OCI-LY1 (cell line): ENCODE data around the gene ZNF669.

Experiments used
- H2AFZ ChIP-seq: fragments of 200-600 bp; sonication (generic), shearing (Covaris generic); 2 replicates; pipeline ENCODE4 v1.6.0; 2014; ENCODE audit warnings: antibody characterized with exemption, mild to moderate bottlenecking, low read length
- H3F3A ChIP-seq: fragments of 200-600 bp; sonication (generic), shearing (Covaris generic); 2 replicates; pipeline ENCODE4 v1.6.0; 2014; ENCODE audit warnings: mild to moderate bottlenecking, antibody characterized with exemption, low read length, moderate library complexity; ENCODE audit not compliant: insufficient read depth
- H3K27ac ChIP-seq: fragments of 200-600 bp; sonication (generic); 2 replicates; pipeline ENCODE4 v1.5.1; 2014; ENCODE audit warnings: low read length, mixed run types, mild to moderate bottlenecking, low read depth; ENCODE audit not compliant: poor library complexity, severe bottlenecking
- H3K27me3 ChIP-seq: fragments of 200-600 bp; sonication (generic); 2 replicates; pipeline ENCODE4 v1.6.0; 2014; ENCODE audit warnings: antibody characterized with exemption, mild to moderate bottlenecking, low read length, moderate library complexity; ENCODE audit not compliant: insufficient read depth
- H3K36me3 ChIP-seq: fragments of 200-600 bp; sonication (generic); 2 replicates; pipeline ENCODE4 v1.6.1; 2014; ENCODE audit warnings: mild to moderate bottlenecking, antibody characterized with exemption, low read length, moderate library complexity, mixed read lengths; ENCODE audit not compliant: insufficient read depth
- H3K4me1 ChIP-seq: fragments of 200-600 bp; sonication (generic); 2 replicates; pipeline ENCODE4 v1.5.1; 2014; ENCODE audit warnings: mild to moderate bottlenecking, low read length, moderate library complexity; ENCODE audit not compliant: insufficient read depth, severe bottlenecking
- H3K4me2 ChIP-seq: fragments of 200-600 bp; sonication (generic), shearing (Covaris generic); 2 replicates; pipeline ENCODE4 v1.6.1; 2014; ENCODE audit warnings: low read length
- H3K4me3 ChIP-seq: fragments of 200-600 bp; sonication (generic); 2 replicates; pipeline ENCODE4 v1.5.1; 2014; ENCODE audit warnings: low read length, low read depth, mild to moderate bottlenecking, mixed read lengths; ENCODE audit not compliant: poor library complexity, severe bottlenecking
- H3K79me2 ChIP-seq: fragments of 200-600 bp; shearing (Covaris generic); 2 replicates; pipeline ENCODE4 v1.6.1; 2016; ENCODE audit warnings: mixed run types, low read length, mixed read lengths; ENCODE audit not compliant: insufficient read depth
- H3K9ac ChIP-seq: fragments of 200-600 bp; sonication (generic), shearing (Covaris generic); 2 replicates; pipeline ENCODE4 v1.6.1; 2014; ENCODE audit warnings: mild to moderate bottlenecking, low read length, mixed read lengths
- H3K9me2 ChIP-seq: fragments of 200-600 bp; sonication (generic), shearing (Covaris generic); 2 replicates; pipeline ENCODE4 v1.6.1; 2014; ENCODE audit warnings: low read depth, mild to moderate bottlenecking, low read length, mixed read lengths
- H3K9me3 ChIP-seq: fragments of 200-600 bp; shearing (Covaris generic); 2 replicates; pipeline ENCODE4 v1.6.1; 2014; ENCODE audit warnings: low read length, mixed read lengths
- H4K20me1 ChIP-seq: fragments of 200-600 bp; sonication (generic), shearing (Covaris generic); 2 replicates; pipeline ENCODE4 v1.6.0; 2016; ENCODE audit warnings: mild to moderate bottlenecking, low read length; ENCODE audit not compliant: insufficient read depth
- EZH2 ChIP-seq: fragments of 200-600 bp; sonication (generic), shearing (Covaris generic); IDR thresholded peaks from 2 replicates; pipeline ENCODE4 v1.8.0; 2017; ENCODE audit warnings: borderline replicate concordance, mixed run types, mild to moderate bottlenecking, antibody characterized with exemption, low read length, moderate library complexity, mixed read lengths
- TF ChIP-seq, protein P1 (sequence below): fragments of 200-600 bp; sonication (generic), shearing (Covaris generic); IDR thresholded peaks from 2 replicates; pipeline ENCODE4 v1.5.1; 2017; ENCODE audit warnings: mild to moderate bottlenecking, antibody characterized with exemption, low read length, moderate library complexity, mixed read lengths

The ZNF669 gene

DNA sequence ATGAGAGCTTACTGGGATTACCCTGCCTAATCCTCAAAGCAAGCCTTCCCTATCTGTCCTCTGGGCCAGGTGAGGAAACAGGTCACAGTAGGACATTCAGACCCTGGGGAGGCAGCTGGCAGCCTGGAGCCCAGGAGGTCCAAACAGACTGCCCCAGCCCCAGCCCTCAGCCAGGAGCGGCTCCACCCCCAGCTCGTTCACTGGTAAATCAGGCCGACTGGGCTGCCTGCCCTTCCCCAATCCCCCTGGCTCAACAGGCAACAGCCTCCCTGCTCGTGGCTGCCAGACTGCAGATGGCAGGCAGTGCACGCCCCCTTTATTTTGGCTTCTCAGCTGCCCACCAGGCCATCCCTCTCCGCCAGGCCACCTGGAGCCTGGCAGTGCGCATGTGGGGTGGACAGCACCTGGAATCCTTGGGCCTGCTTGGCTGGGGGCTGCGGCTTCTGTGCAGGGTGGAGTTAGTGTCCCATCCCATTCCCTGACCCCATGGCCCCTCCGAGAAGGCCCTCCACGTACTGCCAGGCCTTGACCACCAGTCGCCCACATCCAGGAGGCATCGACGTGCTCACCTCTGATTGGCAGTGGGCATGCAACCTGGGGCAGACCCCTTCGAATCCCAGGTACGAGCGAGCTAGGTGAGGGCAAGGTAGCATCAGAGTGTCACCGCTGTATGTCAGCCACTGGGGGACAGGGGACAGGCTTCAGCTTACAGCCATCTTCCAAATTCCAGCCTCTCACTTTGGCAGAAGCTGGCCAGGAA, 14.4 kb downstream of the ZNF669 start:
- Histone ChIP-seq H3K27ac (no peak overlapping the region), H3K79me2 (no peaks in the 10 kb centered on the region), H3K4me1 (no peaks in the 10 kb centered on the region), H3K9me3 (no peaks in the 10 kb centered on the region), H3K4me3 (no peak overlapping the region), H3K27me3 (no peaks in the 10 kb centered on the region), H3K4me2 (no peak overlapping the region), H3F3A (no peaks in the 10 kb centered on the region), H3K9me2 (no peaks in the 10 kb centered on the region), H4K20me1 (no peaks in the 10 kb centered on the region), H2AFZ (no peak overlapping the region), H3K9ac (no peak overlapping the region), H3K36me3 (no peaks in the 10 kb centered on the region)
- TF ChIP-seq, protein P1, sequence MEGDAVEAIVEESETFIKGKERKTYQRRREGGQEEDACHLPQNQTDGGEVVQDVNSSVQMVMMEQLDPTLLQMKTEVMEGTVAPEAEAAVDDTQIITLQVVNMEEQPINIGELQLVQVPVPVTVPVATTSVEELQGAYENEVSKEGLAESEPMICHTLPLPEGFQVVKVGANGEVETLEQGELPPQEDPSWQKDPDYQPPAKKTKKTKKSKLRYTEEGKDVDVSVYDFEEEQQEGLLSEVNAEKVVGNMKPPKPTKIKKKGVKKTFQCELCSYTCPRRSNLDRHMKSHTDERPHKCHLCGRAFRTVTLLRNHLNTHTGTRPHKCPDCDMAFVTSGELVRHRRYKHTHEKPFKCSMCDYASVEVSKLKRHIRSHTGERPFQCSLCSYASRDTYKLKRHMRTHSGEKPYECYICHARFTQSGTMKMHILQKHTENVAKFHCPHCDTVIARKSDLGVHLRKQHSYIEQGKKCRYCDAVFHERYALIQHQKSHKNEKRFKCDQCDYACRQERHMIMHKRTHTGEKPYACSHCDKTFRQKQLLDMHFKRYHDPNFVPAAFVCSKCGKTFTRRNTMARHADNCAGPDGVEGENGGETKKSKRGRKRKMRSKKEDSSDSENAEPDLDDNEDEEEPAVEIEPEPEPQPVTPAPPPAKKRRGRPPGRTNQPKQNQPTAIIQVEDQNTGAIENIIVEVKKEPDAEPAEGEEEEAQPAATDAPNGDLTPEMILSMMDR = no peak
- no peak for TF ChIP-seq EZH2

DNA sequence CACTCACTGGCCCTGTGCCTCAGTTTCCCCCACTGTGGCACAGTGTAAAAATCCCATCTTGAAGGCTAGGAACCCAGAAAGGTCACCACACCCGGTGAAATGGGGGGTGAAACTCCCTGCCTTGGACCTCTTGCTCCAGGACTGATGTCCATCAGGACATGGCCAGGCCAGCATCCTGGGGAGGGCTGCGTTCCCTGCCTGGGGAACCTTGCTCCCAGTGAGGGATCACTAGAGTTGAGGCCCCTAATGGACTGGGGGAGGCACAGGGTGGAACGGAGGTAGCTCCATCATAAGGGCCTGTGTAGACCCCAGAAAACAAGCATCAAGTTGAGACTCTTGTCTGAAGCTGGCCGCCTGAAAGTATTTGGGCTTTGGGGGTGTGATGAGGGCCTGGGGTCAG, 15.2 kb downstream of the ZNF669 start:
- H3K4me2 ChIP-seq = no peak overlapping the region
- H3K9ac ChIP-seq = no peak overlapping the region
- H3K27ac ChIP-seq = no peak overlapping the region
- no peak overlapping the region for H3K4me3 ChIP-seq
- H3K27me3 ChIP-seq = no peaks in the 10 kb centered on the region
- H3K79me2 ChIP-seq = no peaks in the 10 kb centered on the region
- H3K9me3 ChIP-seq = no peaks in the 10 kb centered on the region
- no peaks in the 10 kb centered on the region for H3K4me1 ChIP-seq
- no peaks in the 10 kb centered on the region for H3K9me2 ChIP-seq
- H3F3A ChIP-seq = no peaks in the 10 kb centered on the region
- no peak overlapping the region for H2AFZ ChIP-seq
- TF ChIP-seq, protein P1 = no peak
- TF ChIP-seq EZH2 = no peak
- no peaks in the 10 kb centered on the region for H3K36me3 ChIP-seq
- H4K20me1 ChIP-seq = no peaks in the 10 kb centered on the region

GRCh38 chr1:247087256-247087655, 16.9 kb downstream of the ZNF669 start:
- H3K27ac ChIP-seq = no peak overlapping the region
- no peaks in the 10 kb centered on the region for H3K79me2 ChIP-seq
- H3K9me2 ChIP-seq = no peaks in the 10 kb centered on the region
- no peak overlapping the region for H3K4me2 ChIP-seq
- H3K36me3 ChIP-seq = no peaks in the 10 kb centered on the region
- H3F3A ChIP-seq = no peaks in the 10 kb centered on the region
- H3K4me1 ChIP-seq = no peaks in the 10 kb centered on the region
- no peak overlapping the region for H2AFZ ChIP-seq
- no peak overlapping the region for H3K4me3 ChIP-seq
- no peak for TF ChIP-seq EZH2
- TF ChIP-seq, protein P1 = no peak
- no peaks in the 10 kb centered on the region for H4K20me1 ChIP-seq
- H3K9me3 ChIP-seq = no peaks in the 10 kb centered on the region
- no peaks in the 10 kb centered on the region for H3K27me3 ChIP-seq
- no peak overlapping the region for H3K9ac ChIP-seq
